H9 (cell line): ENCODE measurements around the gene TOPORS. TPM values are rescaled to one million over a fixed set of nuclear protein-coding genes. Genes with fewer than 3 reads are reported as not detected.

Experiments used
- DNase-seq: peaks from one replicate; pipeline ENCODE4 v3.0.0-alpha.2; 2017
- H2AFZ ChIP-seq: one replicate; pipeline ENCODE4 v1.6.1; 2013; ENCODE audit warnings: mild to moderate bottlenecking, low read length, control low read depth, moderate library complexity
- H2AK5ac ChIP-seq: 2 replicates; pipeline ENCODE4 v1.6.1; 2013; ENCODE audit warnings: low read length, control low read depth, mixed read lengths; ENCODE audit not compliant: insufficient read length
- H2BK120ac ChIP-seq: one replicate; pipeline ENCODE4 v1.6.1; 2013; ENCODE audit warnings: low read depth, mild to moderate bottlenecking, low read length, control low read depth, inconsistent platforms; ENCODE audit not compliant: poor library complexity, severe bottlenecking
- H2BK12ac ChIP-seq: 2 replicates; pipeline ENCODE4 v1.6.1; 2013; ENCODE audit warnings: low read length, control low read depth, mixed read lengths, low read depth; ENCODE audit not compliant: insufficient read length
- H2BK15ac ChIP-seq: 2 replicates; pipeline ENCODE4 v1.6.1; 2013; ENCODE audit warnings: low read depth, low read length, control low read depth
- H2BK20ac ChIP-seq: one replicate; pipeline ENCODE4 v1.6.1; 2013; ENCODE audit warnings: low read depth, mild to moderate bottlenecking, low read length, control low read depth, inconsistent platforms; ENCODE audit not compliant: poor library complexity, severe bottlenecking
- H2BK5ac ChIP-seq: 2 replicates; pipeline ENCODE4 v1.6.1; 2013; ENCODE audit warnings: low read length, control low read depth, mixed read lengths; ENCODE audit not compliant: insufficient read length
- H3K14ac ChIP-seq: 2 replicates; pipeline ENCODE4 v1.6.1; 2013; ENCODE audit warnings: low read length, control low read depth; ENCODE audit not compliant: insufficient read depth
- H3K18ac ChIP-seq: 2 replicates; pipeline ENCODE4 v1.6.1; 2013; ENCODE audit warnings: low read depth, mild to moderate bottlenecking, mixed read lengths, low read length, control low read depth; ENCODE audit not compliant: insufficient read length
- H3K23ac ChIP-seq: 2 replicates; pipeline ENCODE4 v1.6.1; 2013; ENCODE audit warnings: low read length, control low read depth, mixed read lengths, low read depth; ENCODE audit not compliant: insufficient read length
- H3K23me2 ChIP-seq: 2 replicates; pipeline ENCODE4 v1.6.1; 2013; ENCODE audit warnings: low read depth, mild to moderate bottlenecking, mixed read lengths, low read length, control low read depth; ENCODE audit not compliant: insufficient read length, poor library complexity, severe bottlenecking
- H3K27ac ChIP-seq: 2 replicates; pipeline ENCODE4 v1.5.1; 2013; ENCODE audit warnings: low read length, control low read depth, mixed read lengths, low read depth; ENCODE audit not compliant: insufficient read length
- H3K27me3 ChIP-seq: 2 replicates; pipeline ENCODE4 v1.6.1; 2013; ENCODE audit warnings: low read length, control low read depth, inconsistent platforms; ENCODE audit not compliant: insufficient read depth
- H3K4ac ChIP-seq: 2 replicates; pipeline ENCODE4 v1.6.1; 2013; ENCODE audit warnings: low read depth, mild to moderate bottlenecking, control low read depth, inconsistent platforms, low read length, moderate library complexity
- H3K4me1 ChIP-seq: 2 replicates; pipeline ENCODE4 v1.6.1; 2013; ENCODE audit warnings: low read length, control low read depth, inconsistent platforms; ENCODE audit not compliant: insufficient read depth
- H3K4me2 ChIP-seq: 2 replicates; pipeline ENCODE4 v1.6.1; 2013; ENCODE audit warnings: low read length, control low read depth, mixed read lengths; ENCODE audit not compliant: insufficient read length, insufficient read depth
- H3K56ac ChIP-seq: 2 replicates; pipeline ENCODE4 v1.6.1; 2013; ENCODE audit warnings: low read depth, mild to moderate bottlenecking, mixed read lengths, low read length, control low read depth; ENCODE audit not compliant: insufficient read length
- H3K79me1 ChIP-seq: 2 replicates; pipeline ENCODE4 v1.6.1; 2013; ENCODE audit warnings: low read depth, mild to moderate bottlenecking, moderate library complexity, low read length, control low read depth, inconsistent platforms; ENCODE audit not compliant: insufficient read depth, poor library complexity, severe bottlenecking
- H3K79me2 ChIP-seq: 2 replicates; pipeline ENCODE4 v1.6.1; 2013; ENCODE audit warnings: low read length, control low read depth, inconsistent platforms; ENCODE audit not compliant: insufficient read depth
- H3K9ac ChIP-seq: 2 replicates; pipeline ENCODE4 v1.6.1; 2013; ENCODE audit warnings: low read length, control low read depth, mixed read lengths; ENCODE audit not compliant: insufficient read length; ENCODE audit errors: extremely low read depth
- H3K9me3 ChIP-seq: one replicate; pipeline ENCODE4 v1.6.1; 2013; ENCODE audit warnings: low read depth, low read length, inconsistent platforms; ENCODE audit not compliant: control insufficient read depth
- H3T11ph ChIP-seq: one replicate; pipeline ENCODE4 v1.6.1; 2013; ENCODE audit warnings: mild to moderate bottlenecking, low read length, control low read depth, inconsistent platforms
- H4K20me1 ChIP-seq: one replicate; pipeline ENCODE4 v1.6.1; 2013; ENCODE audit not compliant: control insufficient read depth, insufficient read length, insufficient read depth
- H4K5ac ChIP-seq: 2 replicates; pipeline ENCODE4 v1.6.1; 2013; ENCODE audit warnings: low read depth, mild to moderate bottlenecking, mixed read lengths, low read length, control low read depth; ENCODE audit not compliant: insufficient read length
- H4K8ac ChIP-seq: replicated peaks from 2 replicates; pipeline ENCODE4 v1.6.1; 2013; ENCODE audit warnings: low read length, control low read depth, mixed read lengths, low read depth; ENCODE audit not compliant: insufficient read length
- H4K91ac ChIP-seq: 2 replicates; pipeline ENCODE4 v1.6.1; 2013; ENCODE audit warnings: low read depth, mild to moderate bottlenecking, moderate library complexity, mixed read lengths, low read length, control low read depth; ENCODE audit not compliant: insufficient read length
- H3K27ac Mint-ChIP-seq, 3 experiments: 2 replicates in 2 of 3; 3 replicates in 1 of 3; pipeline ENCODE4 v1.8.0; 2020 to 2021; ENCODE audit warnings: mixed read lengths in 3 of 3, mild to moderate bottlenecking in 1 of 3, moderate library complexity in 1 of 3
- H3K27me3 Mint-ChIP-seq: 2 replicates; pipeline ENCODE4 v1.8.0; 2021; ENCODE audit warnings: low read depth, mild to moderate bottlenecking, moderate library complexity, mixed read lengths
- H3K36me3 Mint-ChIP-seq, 3 experiments: 2 replicates in 2 of 3; 3 replicates in 1 of 3; pipeline ENCODE4 v1.8.0; 2020 to 2021; ENCODE audit warnings: low read depth in 3 of 3, mixed read lengths in 3 of 3; ENCODE audit not compliant: insufficient read depth in 1 of 3
- H3K4me1 Mint-ChIP-seq, 2 experiments: 2 replicates each; pipeline ENCODE4 v1.8.0; 2020; ENCODE audit warnings: mixed read lengths in 2 of 2
- H3K4me3 Mint-ChIP-seq, 2 experiments: 2 replicates in 1 of 2; 3 replicates in 1 of 2; pipeline ENCODE4 v1.8.0; 2020 to 2021; ENCODE audit warnings: mild to moderate bottlenecking in 2 of 2, mixed read lengths in 2 of 2, moderate library complexity in 1 of 2
- H3K9me3 Mint-ChIP-seq, 2 experiments: 2 replicates in 1 of 2; 3 replicates in 1 of 2; pipeline ENCODE4 v1.8.0; 2020; ENCODE audit warnings: mild to moderate bottlenecking in 2 of 2, mixed read lengths in 2 of 2, moderate library complexity in 1 of 2
- CTCF ChIP-seq: fragments of 200-600 bp; sonication (generic); conservative IDR thresholded peaks from 3 replicates; pipeline ENCODE4 v1.8.0; 2021; ENCODE audit warnings: antibody characterized with exemption, mild to moderate bottlenecking
- total RNA-seq: library from RNA; stranded (reverse); gene quantifications from 2 replicates; pipeline ENCODE4 v1.2.1, GENCODE V29; 2021

TOPORS gene
- total RNA-seq, 1 experiment from 2014 or later: 31.9 TPM

GRCh38 chr9:32554591-32554990, 2.2 kb upstream of the TOPORS start:
- Histone ChIP-seq H3T11ph (no peak overlapping the region), H3K4me2 (no peak overlapping the region), H2BK120ac (no peak overlapping the region), H3K4ac (no peak overlapping the region), H2BK5ac (no peak overlapping the region), H2AK5ac (no peak overlapping the region), H3K56ac (no peak overlapping the region), H2BK15ac (no peak overlapping the region), H3K9ac (no peak overlapping the region), H2AFZ (no peak overlapping the region), H3K79me1 (no peaks in the 10 kb centered on the region), H3K27me3 (no peaks in the 10 kb centered on the region), H4K91ac (no peak overlapping the region), H4K5ac (no peak overlapping the region), H3K14ac (no peak overlapping the region), H3K4me1 (no peaks in the 10 kb centered on the region), H3K23ac (no peak overlapping the region), H2BK12ac (no peak overlapping the region), H3K9me3 (no peaks in the 10 kb centered on the region), H4K20me1 (no peaks in the 10 kb centered on the region), H2BK20ac (no peak overlapping the region), H4K8ac (no peak overlapping the region), H3K79me2 (peaks cover 9% of the 10 kb centered on the region; the same call in 1 of the 2 replicates), H3K18ac (no peak overlapping the region), H3K23me2 (no peaks in the 10 kb centered on the region), H3K27ac (no peak overlapping the region)
- H3K9me3 Mint-ChIP-seq: no peaks in the 10 kb centered on the region; a peak in 1 of 5 replicates
- no peak overlapping the region for H3K4me3 Mint-ChIP-seq
- TF ChIP-seq CTCF: no peak
- peaks cover 8% of the 10 kb centered on the region in 2 experiments for H3K4me1 Mint-ChIP-seq
- peaks cover 2 to 10% (median 5%) of the 10 kb centered on the region in 3 experiments; a peak in 2 of 7 replicates for H3K36me3 Mint-ChIP-seq
- no peaks in the 10 kb centered on the region; the same call in 1 of the 2 replicates for H3K27me3 Mint-ChIP-seq
- no peak for DNase-seq
- no peak overlapping the region for H3K27ac Mint-ChIP-seq
